HG03159 (cell line): ENCODE measurements around the gene TTBK1.
A peak's percentile ranks its signal among the peaks of the same experiment; 100 is the strongest.

ENCODE experiments used
- ATAC-seq: cut with Tn5 transposase; IDR thresholded peaks from one replicate; pipeline ENCODE4 v1.9.1; 2021; ENCODE audit warnings: mild to moderate bottlenecking, moderate library complexity; ENCODE audit not compliant: unreplicated experiment

TTBK1 gene

DNA sequence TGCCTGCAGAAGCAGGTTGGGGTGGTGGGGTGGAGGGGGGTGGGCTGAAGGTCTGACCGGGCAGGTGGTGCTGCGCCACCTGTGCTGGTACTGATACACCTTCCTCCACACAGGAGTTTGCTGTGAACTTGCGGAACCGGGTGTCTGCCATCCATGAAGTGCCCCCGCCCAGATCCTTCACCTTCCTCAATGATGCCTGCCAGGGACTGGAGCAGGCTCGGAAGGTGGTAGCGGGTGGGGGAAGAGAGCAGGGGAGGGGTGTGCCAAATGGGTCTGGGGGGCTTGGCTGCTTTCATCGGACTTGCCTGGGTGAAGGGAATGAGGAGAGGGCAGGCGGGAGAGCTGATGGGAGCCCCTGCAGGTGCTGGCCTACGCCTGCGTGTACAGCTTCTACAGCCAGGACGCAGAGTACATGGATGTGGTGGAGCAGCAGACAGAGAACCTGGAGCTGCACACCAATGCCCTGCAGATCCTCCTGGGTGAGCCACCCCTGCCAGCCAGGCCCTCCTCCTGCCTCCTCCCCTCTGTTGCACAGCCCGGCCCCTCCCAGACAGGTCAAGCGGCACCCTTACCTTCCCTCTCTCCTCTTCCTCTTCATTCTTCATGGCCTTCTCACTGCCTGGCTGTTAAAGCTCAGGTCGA, 20.7 kb upstream of the TTBK1 start:
- no peak for ATAC-seq

DNA sequence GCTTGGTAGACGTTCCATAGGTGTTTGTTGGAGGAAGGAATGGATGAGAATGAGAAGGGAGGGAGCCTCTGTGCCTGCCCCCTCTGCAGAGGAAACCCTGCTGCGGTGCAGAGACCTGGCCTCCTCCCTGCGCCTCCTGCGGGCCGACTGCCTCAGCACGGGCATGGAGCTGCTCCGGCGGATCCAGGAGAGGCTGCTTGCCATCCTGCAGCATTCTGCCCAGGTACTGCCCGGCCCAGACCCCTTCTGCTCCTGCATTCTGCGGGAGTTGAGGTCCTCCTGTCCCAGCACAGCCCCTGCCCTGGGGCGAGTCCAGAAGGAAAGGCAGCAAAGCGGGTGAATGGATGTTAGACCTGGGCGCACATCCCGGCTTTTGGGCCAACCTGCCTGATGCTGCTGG, 20.1 kb upstream of the TTBK1 start:
- ATAC-seq, result no peak

DNA sequence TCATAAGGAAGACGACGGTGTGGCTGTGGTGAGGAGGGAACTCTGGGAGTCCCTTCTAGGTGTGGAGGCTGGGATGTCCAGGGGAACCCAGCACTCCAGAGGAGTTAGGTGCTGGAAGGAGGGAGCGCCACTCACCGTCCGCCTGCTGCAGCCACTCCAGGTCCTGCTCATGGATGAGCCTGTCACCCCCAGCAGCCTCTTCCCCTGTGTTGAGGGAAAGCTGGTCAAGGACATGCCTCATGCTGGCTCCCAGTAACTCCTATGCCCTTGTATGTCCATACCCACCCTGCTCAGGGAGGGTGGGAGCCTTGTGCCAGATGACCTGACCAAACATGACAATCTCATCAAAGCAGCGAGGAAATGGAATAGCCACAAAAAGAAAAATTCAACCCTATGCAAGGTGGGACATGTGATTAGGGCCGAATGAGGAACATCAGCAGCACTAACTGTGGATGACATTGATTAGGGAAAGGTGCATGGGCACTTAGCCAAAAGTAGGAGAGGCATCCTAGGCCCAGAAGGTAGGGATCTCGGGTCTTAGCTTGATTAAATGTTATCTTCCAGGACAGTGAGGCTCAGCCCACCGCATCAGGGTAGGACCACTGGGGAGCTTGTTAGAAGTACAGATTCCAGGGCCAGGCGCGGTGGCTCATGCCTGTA, 17.0 kb upstream of the TTBK1 start:
- ATAC-seq, result no peak

- ATAC-seq, result peak; percentile 77
Observed at GRCh38 chr6:43228951-43229802, 14.1 kb upstream of the TTBK1 start, which contains the start of gene DNPH1. Gene DNPH1, minus strand, starts transcription at chr6:43229481. Its CDS starts 25 bp downstream, at chr6:43229456.

- ATAC-seq, result no peak
Observed at GRCh38 chr6:43229803-43230620, 13.3 kb upstream of the TTBK1 start.

GRCh38 chr6:43231053-43231452, 12.2 kb upstream of the TTBK1 start:
- no peak for ATAC-seq

GRCh38 chr6:43231735-43232450, 11.4 kb upstream of the TTBK1 start:
- no peak for ATAC-seq

- no peak for ATAC-seq
Observed at GRCh38 chr6:43235841-43236240, 7.4 kb upstream of the TTBK1 start.

- no peak for ATAC-seq
Observed at GRCh38 chr6:43239054-43239453, 4.2 kb upstream of the TTBK1 start.

- no peak for ATAC-seq
Observed at GRCh38 chr6:43240950-43241349, 2.3 kb upstream of the TTBK1 start.

DNA sequence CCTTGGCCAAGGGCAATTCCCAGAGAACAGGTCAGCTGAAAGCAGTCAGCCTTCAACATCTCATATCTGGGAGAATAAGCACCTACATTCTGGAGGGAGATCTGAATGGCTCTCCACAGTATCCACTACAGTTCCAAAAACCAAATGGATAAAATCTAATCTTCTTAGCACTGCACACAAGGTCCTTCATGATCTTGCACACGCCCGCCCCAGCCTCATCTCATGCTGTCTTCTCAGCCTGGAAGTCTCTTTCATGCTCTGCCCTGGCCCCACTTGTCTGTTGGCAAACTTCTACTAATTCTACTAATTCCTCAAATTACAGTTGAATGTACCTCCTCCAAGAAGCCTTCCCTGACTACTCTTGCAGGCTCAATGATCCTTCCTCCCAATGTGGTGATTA, 1.8 kb upstream of the TTBK1 start:
- ATAC-seq, result no peak

DNA sequence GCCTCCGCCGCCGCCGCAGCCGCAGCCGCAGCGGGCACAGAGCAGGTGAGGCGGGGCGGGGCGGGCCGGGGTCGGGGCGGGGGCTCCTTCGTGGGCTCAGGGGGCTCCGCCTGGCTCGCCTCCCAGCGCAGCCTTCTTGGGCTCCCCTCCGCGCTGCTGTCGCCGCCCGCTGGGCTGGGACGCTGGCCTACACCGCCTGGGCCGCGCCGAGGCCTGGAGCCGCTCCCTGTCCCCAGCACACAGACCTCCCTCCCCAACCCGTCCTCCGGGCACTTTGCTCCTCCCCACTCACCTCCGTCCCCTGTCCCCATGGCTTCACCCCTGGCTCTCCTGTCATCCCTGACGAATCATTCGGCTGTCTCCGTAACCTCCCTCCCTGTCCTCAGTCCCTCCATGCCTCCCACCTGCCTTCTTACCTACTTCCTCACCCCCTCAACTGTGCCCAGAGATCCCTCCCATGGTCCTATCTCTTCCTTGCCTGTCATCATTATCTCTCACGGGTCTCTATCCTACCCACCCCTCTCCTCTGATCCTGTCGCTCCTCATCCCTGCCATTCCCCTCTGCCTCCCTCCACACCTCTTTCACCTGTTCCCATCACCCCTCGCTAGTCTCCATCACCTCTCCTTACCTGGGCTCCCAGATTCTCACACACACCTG, 512 bp downstream of the TTBK1 start:
- no peak for ATAC-seq

DNA sequence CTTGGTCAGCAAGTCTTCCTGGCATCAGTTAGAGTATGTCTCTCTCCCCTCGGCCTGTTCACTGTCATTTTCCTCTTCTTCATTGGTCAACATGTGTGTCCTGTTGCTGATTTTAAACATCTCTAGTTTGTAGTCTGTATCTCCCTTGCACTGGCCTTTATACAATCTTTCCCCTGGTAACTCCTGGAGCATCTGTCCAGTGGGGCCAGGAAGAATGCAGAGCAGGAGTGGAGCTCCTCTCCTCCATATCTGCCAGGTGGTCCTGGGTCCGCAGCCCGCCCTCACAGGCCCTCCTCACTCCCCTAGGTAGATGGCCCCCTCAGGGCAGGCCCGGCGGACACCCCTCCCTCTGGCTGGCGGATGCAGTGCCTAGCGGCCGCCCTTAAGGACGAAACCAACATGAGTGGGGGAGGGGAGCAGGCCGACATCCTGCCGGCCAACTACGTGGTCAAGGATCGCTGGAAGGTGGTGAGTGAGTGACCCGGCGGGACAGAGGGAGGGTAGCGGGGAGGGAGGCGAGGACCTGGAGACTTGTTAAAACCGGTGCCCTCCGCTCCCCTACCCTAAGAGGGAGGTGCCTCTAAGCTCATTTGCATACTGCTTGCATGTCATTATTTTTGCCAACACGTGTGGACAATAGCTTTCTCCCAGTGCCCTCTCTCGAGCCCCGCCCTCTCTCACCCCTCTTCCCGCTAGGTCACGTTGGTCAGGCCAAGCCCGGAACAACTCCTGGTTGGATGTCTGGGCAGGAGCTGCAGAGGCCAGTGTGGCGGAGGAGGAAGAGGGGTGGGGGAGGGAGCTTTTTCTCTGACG, 3.2 kb downstream of the TTBK1 start:
- peak; percentile 34 for ATAC-seq

- peak; percentile 89 for ATAC-seq
Observed at GRCh38 chr6:43247114-43247999, 4.1 kb downstream of the TTBK1 start.

- no peak for ATAC-seq
Observed at GRCh38 chr6:43248101-43248500, 4.8 kb downstream of the TTBK1 start.

DNA sequence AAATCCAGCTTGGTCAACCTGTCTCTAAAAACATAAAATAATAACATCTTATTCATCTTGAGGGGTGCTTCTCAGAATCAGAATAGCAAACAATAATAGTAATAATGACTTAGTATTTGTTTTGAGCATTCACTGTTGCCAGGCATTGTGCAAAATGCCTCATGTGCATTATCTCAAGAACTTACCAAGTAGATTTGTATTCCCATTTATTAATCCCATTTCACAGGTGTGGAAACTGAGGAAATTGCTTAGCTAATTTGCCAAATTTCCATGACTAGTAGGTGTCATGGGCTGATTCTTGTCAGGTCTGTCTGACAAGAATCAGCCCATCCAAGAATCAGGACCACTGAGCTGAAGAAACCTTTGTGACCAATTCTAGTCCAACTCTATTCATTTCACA, 5.5 kb downstream of the TTBK1 start:
- ATAC-seq, result no peak

GRCh38 chr6:43250992-43251373, 7.7 kb downstream of the TTBK1 start:
- ATAC-seq, result no peak

- ATAC-seq, result no peak
Observed at GRCh38 chr6:43253401-43253800, 10.1 kb downstream of the TTBK1 start.
